Activated CD4-positive, alpha-beta T cell treated with anti-CD3 and anti-CD28 coated beads for 24 hours (primary cell): ENCODE results near the gene NSF.

ENCODE experiments used
- DNase-seq, 2 donors: peaks; one replicate each; pipeline ENCODE4 v3.0.0-alpha.2; 2020; ENCODE audit warnings: low read depth in 2 of 2

Gene NSF

GRCh38 chr17:46796956-46797530 is 206.6 kb downstream of the NSF start:
- no peak for DNase-seq

- DNase-seq = no peak
Measured at GRCh38 chr17:46800573-46800972, 210.1 kb downstream of the NSF start.

GRCh38 chr17:46802800-46803199 is 212.3 kb downstream of the NSF start:
- no peak for DNase-seq

GRCh38 chr17:46803544-46803943 is 213.1 kb downstream of the NSF start:
- no peak for DNase-seq

GRCh38 chr17:46805771-46806170 is 215.3 kb downstream of the NSF start:
- DNase-seq = no peak
